Tibial nerve (tissue), 4 donors: Measurements from ENCODE around the gene CBX6.

Source experiments
- EP300 ChIP-seq, 2 donors: sonication (generic); formaldehyde crosslinking; IDR thresholded peaks; one replicate each; pipeline ENCODE4 v1.6.1; 2017; ENCODE audit warnings: antibody characterized with exemption in 2 of 2, mild to moderate bottlenecking in 1 of 2
- TF ChIP-seq, protein P1 (sequence below), 5 experiments: fragments of 200-600 bp in 3 of 5; fragments of 450-650 bp in 2 of 5; sonication (generic) in 3 of 5; IDR thresholded peaks; one replicate each; pipeline ENCODE4 v1.5.1; 2016 to 2019; ENCODE audit warnings: antibody characterized with exemption in 5 of 5, mild to moderate bottlenecking in 3 of 5, moderate library complexity in 2 of 5

DNA sequence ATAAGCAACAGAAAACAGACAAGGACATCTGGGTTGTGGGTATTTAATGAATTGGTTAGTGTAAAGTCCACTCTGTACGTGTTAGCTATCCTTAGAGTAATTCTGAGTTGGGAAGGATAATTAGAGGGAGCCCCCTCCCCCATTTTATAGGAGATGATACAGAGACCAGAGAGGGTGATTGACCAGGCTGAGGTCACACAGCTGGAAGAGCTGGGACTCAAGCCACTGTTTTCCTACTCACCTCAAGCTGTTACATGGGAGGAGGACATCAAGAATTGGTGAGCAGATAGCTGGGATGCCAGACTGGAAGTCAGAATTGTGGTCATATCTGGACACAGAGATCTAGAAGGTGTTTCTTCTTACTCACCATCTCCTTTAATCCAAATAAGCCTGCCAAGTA, 19.5 kb downstream of the CBX6 start:
- TF ChIP-seq, protein P1, sequence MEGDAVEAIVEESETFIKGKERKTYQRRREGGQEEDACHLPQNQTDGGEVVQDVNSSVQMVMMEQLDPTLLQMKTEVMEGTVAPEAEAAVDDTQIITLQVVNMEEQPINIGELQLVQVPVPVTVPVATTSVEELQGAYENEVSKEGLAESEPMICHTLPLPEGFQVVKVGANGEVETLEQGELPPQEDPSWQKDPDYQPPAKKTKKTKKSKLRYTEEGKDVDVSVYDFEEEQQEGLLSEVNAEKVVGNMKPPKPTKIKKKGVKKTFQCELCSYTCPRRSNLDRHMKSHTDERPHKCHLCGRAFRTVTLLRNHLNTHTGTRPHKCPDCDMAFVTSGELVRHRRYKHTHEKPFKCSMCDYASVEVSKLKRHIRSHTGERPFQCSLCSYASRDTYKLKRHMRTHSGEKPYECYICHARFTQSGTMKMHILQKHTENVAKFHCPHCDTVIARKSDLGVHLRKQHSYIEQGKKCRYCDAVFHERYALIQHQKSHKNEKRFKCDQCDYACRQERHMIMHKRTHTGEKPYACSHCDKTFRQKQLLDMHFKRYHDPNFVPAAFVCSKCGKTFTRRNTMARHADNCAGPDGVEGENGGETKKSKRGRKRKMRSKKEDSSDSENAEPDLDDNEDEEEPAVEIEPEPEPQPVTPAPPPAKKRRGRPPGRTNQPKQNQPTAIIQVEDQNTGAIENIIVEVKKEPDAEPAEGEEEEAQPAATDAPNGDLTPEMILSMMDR (IDR thresholded peaks at IDR 0.05) = no peak
- no peak for TF ChIP-seq EP300 (IDR thresholded peaks at IDR 0.05)
